ENCODE results near the gene PDXDC1. TPM values are rescaled to one million over a fixed set of nuclear protein-coding genes. Genes with fewer than 3 reads are reported as not detected.
"Not testable (repeated sequence)": the region's sequence is repeated elsewhere in the genome, so short reads cannot be mapped to it uniquely, and the experiment has no call there.

PDXDC1 gene
- total RNA-seq, 1 donor from 2014 or later, result 58.3 TPM

GRCh38 chr16:14971621-14972228 is 3.1 kb upstream of the PDXDC1 start:
- FAIRE-seq, result not testable (repeated sequence)

GRCh38 chr16:14973785-14974322 is 972 bp upstream of the PDXDC1 start:
- not testable (repeated sequence) for FAIRE-seq; DNase-seq (ENCODE audit: low spot score in 2 of 2)

More at GRCh38 chr16:14971621-14972228, 3.1 kb upstream of the PDXDC1 start:
- DNase-seq (ENCODE audit: low spot score in 2 of 2), result not testable (repeated sequence)

- not testable (repeated sequence) for DNase-seq (ENCODE audit: low spot score in 2 of 2); FAIRE-seq
Measured at GRCh38 chr16:14974331-14974655, 533 bp upstream of the PDXDC1 start.

- not testable (repeated sequence) for FAIRE-seq; DNase-seq (ENCODE audit: low spot score in 2 of 2)
Measured at GRCh38 chr16:14975418-14976194, 780 bp downstream of the PDXDC1 start.

- not testable (repeated sequence) for FAIRE-seq; DNase-seq (ENCODE audit: low spot score in 2 of 2)
Measured at GRCh38 chr16:14976971-14977736, 2.3 kb downstream of the PDXDC1 start.

GRCh38 chr16:14978281-14978680 is 3.5 kb downstream of the PDXDC1 start:
- not testable (repeated sequence) for DNase-seq (ENCODE audit: low spot score in 2 of 2); FAIRE-seq

- DNase-seq (ENCODE audit: low spot score in 2 of 2); FAIRE-seq: not testable (repeated sequence)
Measured at GRCh38 chr16:14978908-14979307, 4.1 kb downstream of the PDXDC1 start.

GRCh38 chr16:14981234-14981633 is 6.4 kb downstream of the PDXDC1 start:
- FAIRE-seq; DNase-seq (ENCODE audit: low spot score in 2 of 2): not testable (repeated sequence)

- not testable (repeated sequence) for DNase-seq (ENCODE audit: low spot score in 2 of 2); FAIRE-seq
Measured at GRCh38 chr16:14982521-14982920, 7.7 kb downstream of the PDXDC1 start.

- DNase-seq (ENCODE audit: low spot score in 2 of 2); FAIRE-seq: not testable (repeated sequence)
Measured at GRCh38 chr16:14988092-14988491, 13.3 kb downstream of the PDXDC1 start.

- FAIRE-seq; DNase-seq (ENCODE audit: low spot score in 2 of 2): not testable (repeated sequence)
Measured at GRCh38 chr16:14988661-14989191, 13.9 kb downstream of the PDXDC1 start.

- not testable (repeated sequence) for DNase-seq (ENCODE audit: low spot score in 2 of 2); FAIRE-seq
Measured at GRCh38 chr16:14989291-14990281, 14.8 kb downstream of the PDXDC1 start.

GRCh38 chr16:14993277-14994151 is 18.7 kb downstream of the PDXDC1 start:
- not testable (repeated sequence) for DNase-seq (ENCODE audit: low spot score in 2 of 2); FAIRE-seq

GRCh38 chr16:14996702-14997101 is 21.9 kb downstream of the PDXDC1 start:
- DNase-seq (ENCODE audit: low spot score in 2 of 2); FAIRE-seq: not testable (repeated sequence)

- FAIRE-seq, result not testable (repeated sequence)
Measured at GRCh38 chr16:14998300-14998699, 23.5 kb downstream of the PDXDC1 start.

GRCh38 chr16:14999845-15000244 is 25.0 kb downstream of the PDXDC1 start:
- not testable (repeated sequence) for FAIRE-seq; DNase-seq (ENCODE audit: low spot score in 2 of 2)

More at GRCh38 chr16:14998300-14998699, 23.5 kb downstream of the PDXDC1 start:
- not testable (repeated sequence) for DNase-seq (ENCODE audit: low spot score in 2 of 2)

GRCh38 chr16:15002448-15002847 is 27.6 kb downstream of the PDXDC1 start:
- not testable (repeated sequence) for DNase-seq (ENCODE audit: low spot score in 2 of 2)

More at GRCh38 chr16:15002448-15002847, 27.6 kb downstream of the PDXDC1 start:
- not testable (repeated sequence) for FAIRE-seq
